A549 (cell line): ENCODE results near the gene TYK2. TPM values are rescaled to one million over a fixed set of nuclear protein-coding genes. Genes with fewer than 3 reads are reported as not detected.

Experiments used
- ATAC-seq, 2 experiments: fragments of 200-7000 bp in 1 of 2; fragments of >200 bp in 1 of 2; cut with Nextera tagmentation in 1 of 2; cut with Tn5 transposase in 1 of 2; 3 replicates each; pipeline versions ENCODE4 v1.8.0 to v1.9.1; 2018 to 2020; ENCODE audit warnings: mild to moderate bottlenecking in 1 of 2, moderate library complexity in 1 of 2
- CTCF ChIA-PET: fragments of 300-600 bp; sonication (Branson Sonifier 250); formaldehyde crosslinking; extraction: SDS; loops from one replicate; lab custom pipeline; 2021; ENCODE audit warnings: antibody characterized with exemption, inconsistent platforms; lab: Yijun Ruan, JAX
- POLR2A ChIA-PET: fragments of 350-600 bp; formaldehyde crosslinking; extraction: SDS; loops from one replicate; lab custom pipeline; 2021; ENCODE audit warnings: antibody characterized with exemption, inconsistent platforms; lab: Yijun Ruan, JAX
- DNase-seq, 2 experiments: peaks; one replicate each; pipeline versions ENCODE4 v3.0.0 to v3.0.0-alpha.2; 2011 to 2016; ENCODE audit warnings: low read depth in 1 of 2, low spot score in 1 of 2
- FAIRE-seq: peaks from 2 replicates; lab custom pipeline; 2011; peaks lifted over from hg19 to GRCh38; lab: Jason Lieb, UNC
- H3K27ac ChIP-seq, 2 experiments: fragments of >200 bp; sonication (Bioruptor Twin); formaldehyde crosslinking; 3 replicates each; pipeline ENCODE4 v1.5.1; 2016 to 2017
- H3K4me1 ChIP-seq: fragments of >200 bp; sonication (Bioruptor Twin); formaldehyde crosslinking; 3 replicates; pipeline ENCODE4 v1.6.1; 2016
- H3K4me2 ChIP-seq: fragments of >200 bp; sonication (Bioruptor Twin); formaldehyde crosslinking; 3 replicates; pipeline ENCODE4 v1.6.1; 2016
- H3K4me3 ChIP-seq: fragments of >200 bp; sonication (Bioruptor Twin); formaldehyde crosslinking; 3 replicates; pipeline ENCODE4 v1.5.1; 2016
- H3K9me3 ChIP-seq: fragments of >200 bp; sonication (Bioruptor Twin); formaldehyde crosslinking; 3 replicates; pipeline ENCODE4 v1.6.1; 2016
- BCL3 ChIP-seq: fragments of >200 bp; sonication (Bioruptor Twin); formaldehyde crosslinking; IDR thresholded peaks from 3 replicates; pipeline ENCODE4 v1.6.1; 2016
- BHLHE40 ChIP-seq: IDR thresholded peaks from 2 replicates; pipeline ENCODE4 v1.6.1; 2012; ENCODE audit warnings: low read depth, low read length, inconsistent platforms
- CBX8 ChIP-seq: fragments of 200-600 bp; sonication (generic); IDR thresholded peaks from 2 replicates; pipeline ENCODE4 v1.6.1; 2016
- CEBPB ChIP-seq, 2 experiments: fragments of >200 bp in 1 of 2; sonication (Bioruptor Twin) in 1 of 2; formaldehyde crosslinking in 1 of 2; IDR thresholded peaks; 2 replicates each; pipeline ENCODE4 v1.6.1; 2012 to 2016
- CHD4 ChIP-seq: fragments of 200-600 bp; sonication (generic); IDR thresholded peaks from 2 replicates; pipeline ENCODE4 v1.6.1; 2016; ENCODE audit warnings: antibody characterized with exemption, mild to moderate bottlenecking, borderline replicate concordance
- EP300 ChIP-seq, 2 experiments: fragments of >200 bp; sonication (Bioruptor Twin); formaldehyde crosslinking; IDR thresholded peaks; 2 replicates in 1 of 2; 3 replicates in 1 of 2; pipeline ENCODE4 v1.6.1; 2016 to 2017
- FOXS1 ChIP-seq: fragments of 250-450 bp; sonication (Bioruptor Pico); IDR thresholded peaks from 2 replicates; pipeline ENCODE4 v1.5.0; 2020; ENCODE audit warnings: mild to moderate bottlenecking, moderate library complexity
- HMGXB4 ChIP-seq: fragments of 250-450 bp; sonication (Bioruptor Pico); IDR thresholded peaks from 2 replicates; pipeline ENCODE4 v1.5.0; 2021; ENCODE audit warnings: mild to moderate bottlenecking, moderate library complexity, borderline replicate concordance
- HOXB5 ChIP-seq: fragments of 250-450 bp; sonication (Bioruptor Pico); IDR thresholded peaks from 2 replicates; pipeline ENCODE4 v1.5.0; 2020; ENCODE audit warnings: mild to moderate bottlenecking, moderate library complexity
- JUN ChIP-seq, 2 experiments: fragments of >200 bp; sonication (Bioruptor Twin); formaldehyde crosslinking; IDR thresholded peaks; 2 replicates in 1 of 2; 3 replicates in 1 of 2; pipeline ENCODE4 v1.6.1; 2016 to 2017
- JUNB ChIP-seq: fragments of >200 bp; sonication (Bioruptor Twin); formaldehyde crosslinking; IDR thresholded peaks from 2 replicates; pipeline ENCODE4 v1.6.1; 2016
- KDM1A ChIP-seq: fragments of 200-600 bp; sonication (generic); IDR thresholded peaks from 2 replicates; pipeline ENCODE4 v1.6.1; 2016; ENCODE audit warnings: low read depth, mild to moderate bottlenecking
- MAX ChIP-seq: IDR thresholded peaks from 2 replicates; pipeline ENCODE4 v1.6.1; 2012
- MYC ChIP-seq: IDR thresholded peaks from 2 replicates; pipeline ENCODE4 v1.6.1; 2012; ENCODE audit warnings: mild to moderate bottlenecking, inconsistent platforms, low read length, improper control_type of control experiment, borderline replicate concordance
- NFE2L2 ChIP-seq: fragments of 150-350 bp; conservative IDR thresholded peaks from 2 replicates; pipeline ENCODE4 v1.6.1; 2014; ENCODE audit warnings: low read length
- NPAS2 ChIP-seq: fragments of 250-450 bp; sonication (Bioruptor Pico); IDR thresholded peaks from 2 replicates; pipeline ENCODE4 v1.8.0; 2022; ENCODE audit warnings: mild to moderate bottlenecking, moderate library complexity, borderline replicate concordance
- POLR2A ChIP-seq: IDR thresholded peaks from 2 replicates; pipeline ENCODE4 v1.6.1; 2012; ENCODE audit warnings: mild to moderate bottlenecking, low read length
- POLR2AphosphoS2 ChIP-seq: conservative IDR thresholded peaks from 2 replicates; pipeline ENCODE4 v1.6.1; 2012; ENCODE audit warnings: low read length, improper control_type of control experiment, inconsistent platforms
- RNF2 ChIP-seq: fragments of 200-600 bp; sonication (generic); IDR thresholded peaks from 2 replicates; pipeline ENCODE4 v1.6.1; 2016; ENCODE audit warnings: low read depth, mild to moderate bottlenecking, antibody characterized with exemption, moderate library complexity, borderline replicate concordance
- TFCP2L1 ChIP-seq: fragments of 250-450 bp; sonication (Bioruptor Pico); IDR thresholded peaks from 2 replicates; pipeline ENCODE4 v1.5.0; 2021; ENCODE audit warnings: mild to moderate bottlenecking
- ZFP36 ChIP-seq: fragments of 450-650 bp; IDR thresholded peaks from 2 replicates; pipeline ENCODE4 v1.6.1; 2014; ENCODE audit warnings: borderline replicate concordance; ENCODE audit not compliant: partially characterized antibody
- WGBS: methylation state at CpG from one replicate; pipeline ENCODE4 v1.1.6; 2017; ENCODE audit errors: missing lambda C conversion rate; 5-methylcytosine and 5-hydroxymethylcytosine counted together
- polyA plus RNA-seq, 4 experiments: library from polyadenylated mRNA; depleted of rRNA in 3 of 4; stranded (reverse); fragments of >200 nt; fragmentation: RNase III in 1 of 4; extraction: RNeasy Plus Mini Kit Qiagen cat#74134 plus additional on column Dnase treatment in 1 of 4; gene quantifications; 2 replicates in 3 of 4; 3 replicates in 1 of 4; pipeline ENCODE4 v1.2.3, GENCODE V29; 2011 to 2017
- TF ChIP-seq, protein P1 (sequence below): fragments of 250-450 bp; sonication (Bioruptor Pico); IDR thresholded peaks from 2 replicates; pipeline ENCODE4 v1.5.0; 2020; ENCODE audit warnings: low read depth, mild to moderate bottlenecking, moderate library complexity

TYK2 gene
- polyA plus RNA-seq, 2 of the 4 experiments (the other 2 are of a cell fraction) = 17.0 to 57.1 TPM

DNA sequence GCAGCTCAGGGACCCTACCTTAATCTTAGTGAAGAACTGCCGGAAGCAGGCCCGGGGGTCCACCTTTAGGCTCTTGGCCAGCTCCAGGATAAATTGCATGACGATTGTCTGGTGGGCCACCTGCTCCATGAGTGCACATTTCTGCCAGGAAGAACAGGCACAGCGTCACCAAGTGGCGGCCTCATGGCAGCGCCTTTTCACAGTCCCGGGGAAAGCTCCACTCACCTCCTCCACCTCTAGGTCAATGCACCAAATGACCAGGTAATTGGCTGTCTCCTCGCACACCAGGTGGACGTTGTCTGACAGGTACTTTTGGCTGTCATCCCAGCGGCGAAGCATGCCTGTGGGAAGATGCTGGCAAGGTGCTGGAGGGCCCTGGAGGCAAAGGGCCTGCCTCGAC lies 14.6 kb upstream of the TYK2 start:
- FAIRE-seq (no peak), DNase-seq (no peak), ATAC-seq (no peak)
- no peak overlapping the region for H3K27ac ChIP-seq
- TF ChIP-seq MYC = no peak
- TF ChIP-seq, protein P1, sequence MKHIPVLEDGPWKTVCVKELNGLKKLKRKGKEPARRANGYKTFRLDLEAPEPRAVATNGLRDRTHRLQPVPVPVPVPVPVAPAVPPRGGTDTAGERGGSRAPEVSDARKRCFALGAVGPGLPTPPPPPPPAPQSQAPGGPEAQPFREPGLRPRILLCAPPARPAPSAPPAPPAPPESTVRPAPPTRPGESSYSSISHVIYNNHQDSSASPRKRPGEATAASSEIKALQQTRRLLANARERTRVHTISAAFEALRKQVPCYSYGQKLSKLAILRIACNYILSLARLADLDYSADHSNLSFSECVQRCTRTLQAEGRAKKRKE (CRISPR knock-in tag) = no peak
- TF ChIP-seq TFCP2L1 (CRISPR knock-in tag) = no peak
- TF ChIP-seq ZFP36 = no peak
- no peak for TF ChIP-seq NPAS2 (CRISPR knock-in tag)
- TF ChIP-seq FOXS1 (CRISPR knock-in tag) = no peak
- TF ChIP-seq BCL3 = no peak
- no peak for TF ChIP-seq BHLHE40
- no peak for TF ChIP-seq JUN (IDR thresholded peaks at IDR 0.05)
- no peak for TF ChIP-seq CBX8
- TF ChIP-seq CEBPB (IDR thresholded peaks at IDR 0.05) = no peak
- TF ChIP-seq HMGXB4 (CRISPR knock-in tag) = no peak
- no peak for TF ChIP-seq KDM1A
- no peak for TF ChIP-seq EP300 (IDR thresholded peaks at IDR 0.05)
- H3K9me3 ChIP-seq = no peaks in the 10 kb centered on the region
- H3K4me3 ChIP-seq = no peak overlapping the region
- POLR2A ChIA-PET = no interaction called here
- WGBS = 86% methylated on average over 10 of the region's 12 CpGs
- no peaks in the 10 kb centered on the region for H3K4me1 ChIP-seq
- CTCF ChIA-PET = interaction anchor here (0.6 to 5.3 kb wide), 7 partner anchors 14 to 275 kb away, joined by 3 to 80 read pairs (median 3); partner anchors contain the start of gene ICAM1
- no peak overlapping the region for H3K4me2 ChIP-seq

GRCh38 chr19:10393137-10393536 lies 12.8 kb upstream of the TYK2 start:
- ATAC-seq (no peak), FAIRE-seq (no peak), DNase-seq (no peak)
- 95% methylated on average over 17 of the region's 24 CpGs for WGBS
- ChIA-PET POLR2A (no interaction called here), CTCF (interaction anchor here (1.0 to 5.3 kb wide), 8 partner anchors 9 to 463 kb away, joined by 3 to 80 read pairs (median 24); partner anchors contain the start of genes CDC37, ICAM1 and TYK2)
- Histone ChIP-seq H3K4me1 (no peaks in the 10 kb centered on the region), H3K27ac (no peak overlapping the region), H3K4me2 (no peak overlapping the region), H3K4me3 (no peak overlapping the region), H3K9me3 (no peaks in the 10 kb centered on the region)
- no peak for TF ChIP-seq MYC

- Histone ChIP-seq H3K27ac (no peak overlapping the region), H3K4me2 (no peak overlapping the region), H3K4me3 (no peak overlapping the region), H3K4me1 (no peaks in the 10 kb centered on the region), H3K9me3 (no peaks in the 10 kb centered on the region)
- TF ChIP-seq NFE2L2 (no peak), TFCP2L1 (CRISPR knock-in tag) (no peak), HOXB5 (CRISPR knock-in tag) (no peak), CHD4 (no peak), POLR2A (no peak), CEBPB (IDR thresholded peaks at IDR 0.05) (no peak), RNF2 (no peak), MAX (no peak), POLR2AphosphoS2 (no peak), JUNB (no peak)
- 90% methylated on average over 6 of the region's 6 CpGs for WGBS
- FAIRE-seq (no peak), DNase-seq (no peak), ATAC-seq (no peak)
- CTCF ChIA-PET = interaction anchor here (0.8 to 5.3 kb wide), 11 partner anchors 10 to 462 kb away, joined by 3 to 80 read pairs (median 10); partner anchors contain the start of genes CDC37, ICAM1, ICAM4 and TYK2
- POLR2A ChIA-PET = interaction anchor here (1.2 kb wide), 1 partner anchor 123 kb away, joined by 3 read pairs; no protein-coding TSS in a partner anchor
Observed at GRCh38 chr19:10392120-10392519, 11.7 kb upstream of the TYK2 start.
